Peyer's patch (tissue), 4 donors: ENCODE data around the gene SMIM12. TPM values are rescaled to one million over a fixed set of nuclear protein-coding genes. Genes with fewer than 3 reads are reported as not detected.
"Not testable (repeated sequence)": the region's sequence is repeated elsewhere in the genome, so short reads cannot be mapped to it uniquely, and the experiment has no call there.

Source experiments
- DNase-seq, 3 donors: peaks; one replicate each; pipeline ENCODE4 v3.0.0-alpha.2; 2017 to 2019
- H3K27ac ChIP-seq, 4 donors: fragments of 200-600 bp; sonication (generic); one replicate each; pipeline ENCODE4 v1.5.1; 2016 to 2019
- H3K27me3 ChIP-seq, 2 donors: fragments of 200-600 bp; sonication (generic); one replicate each; pipeline ENCODE4 v1.5.1; 2019
- H3K36me3 ChIP-seq, 3 donors: fragments of 200-600 bp; sonication (generic); one replicate each; pipeline ENCODE4 v1.5.1; 2016 to 2019
- H3K4me1 ChIP-seq, 4 donors: fragments of 200-600 bp; sonication (generic); one replicate each; pipeline ENCODE4 v1.5.1; 2016 to 2019
- H3K4me3 ChIP-seq, 4 donors: fragments of 200-600 bp; sonication (generic); 1 replicate in 3 of 4; 2 replicates in 1 of 4; pipeline ENCODE4 v1.5.1; 2016 to 2019; ENCODE audit warnings: mild to moderate bottlenecking in 1 of 4
- H3K9me3 ChIP-seq, 4 donors: fragments of 200-600 bp; sonication (generic); one replicate each; pipeline ENCODE4 v1.5.1; 2016 to 2019; ENCODE audit warnings: mild to moderate bottlenecking in 1 of 4
- POLR2A ChIP-seq, 2 donors: fragments of 450-650 bp; IDR thresholded peaks; one replicate each; pipeline ENCODE4 v1.5.1; 2017; ENCODE audit warnings: antibody characterized with exemption in 2 of 2, mild to moderate bottlenecking in 2 of 2, moderate library complexity in 2 of 2
- total RNA-seq, 4 donors: library from RNA; depleted of rRNA; stranded (reverse); fragments of >200 nt; gene quantifications; one replicate each; pipeline ENCODE4 v1.1.0, GENCODE V29; 2016
- TF ChIP-seq, protein P1 (sequence below), 6 experiments: fragments of 450-650 bp in 4 of 6; fragments of 200-600 bp in 2 of 6; sonication (generic) in 1 of 6; IDR thresholded peaks; one replicate each; pipeline ENCODE4 v1.5.1; 2017 to 2019; ENCODE audit warnings: antibody characterized with exemption in 6 of 6, mild to moderate bottlenecking in 3 of 6, moderate library complexity in 1 of 6

SMIM12 gene
- total RNA-seq, 4 donors from 2014 or later, result 10.7 to 40.3 (median 30.0) TPM

DNA sequence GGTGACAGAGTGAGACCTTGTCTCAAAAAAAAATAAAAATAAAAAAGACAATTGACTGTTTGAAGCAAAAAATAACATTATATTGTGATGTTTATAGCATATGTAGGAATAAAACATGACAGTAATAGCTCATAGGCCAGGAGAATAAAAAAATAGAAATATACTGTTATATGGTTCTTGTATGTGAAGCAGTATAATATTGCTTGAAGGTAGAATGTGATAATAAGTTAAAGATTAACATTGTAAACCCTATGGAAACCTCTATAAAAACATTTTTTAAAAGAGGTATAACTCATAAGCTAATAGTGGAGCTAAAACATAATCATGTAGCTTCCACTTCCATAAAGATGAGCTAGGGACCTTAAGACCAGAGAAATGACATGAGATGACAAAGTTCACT, 43.2 kb downstream of the SMIM12 start:
- Histone ChIP-seq H3K4me1 (no peaks in the 10 kb centered on the region), H3K36me3 (no peaks in the 10 kb centered on the region), H3K4me3 (no peak overlapping the region), H3K27me3 (no peaks in the 10 kb centered on the region), H3K9me3 (no peaks in the 10 kb centered on the region), H3K27ac (no peak overlapping the region)
- TF ChIP-seq, protein P1, sequence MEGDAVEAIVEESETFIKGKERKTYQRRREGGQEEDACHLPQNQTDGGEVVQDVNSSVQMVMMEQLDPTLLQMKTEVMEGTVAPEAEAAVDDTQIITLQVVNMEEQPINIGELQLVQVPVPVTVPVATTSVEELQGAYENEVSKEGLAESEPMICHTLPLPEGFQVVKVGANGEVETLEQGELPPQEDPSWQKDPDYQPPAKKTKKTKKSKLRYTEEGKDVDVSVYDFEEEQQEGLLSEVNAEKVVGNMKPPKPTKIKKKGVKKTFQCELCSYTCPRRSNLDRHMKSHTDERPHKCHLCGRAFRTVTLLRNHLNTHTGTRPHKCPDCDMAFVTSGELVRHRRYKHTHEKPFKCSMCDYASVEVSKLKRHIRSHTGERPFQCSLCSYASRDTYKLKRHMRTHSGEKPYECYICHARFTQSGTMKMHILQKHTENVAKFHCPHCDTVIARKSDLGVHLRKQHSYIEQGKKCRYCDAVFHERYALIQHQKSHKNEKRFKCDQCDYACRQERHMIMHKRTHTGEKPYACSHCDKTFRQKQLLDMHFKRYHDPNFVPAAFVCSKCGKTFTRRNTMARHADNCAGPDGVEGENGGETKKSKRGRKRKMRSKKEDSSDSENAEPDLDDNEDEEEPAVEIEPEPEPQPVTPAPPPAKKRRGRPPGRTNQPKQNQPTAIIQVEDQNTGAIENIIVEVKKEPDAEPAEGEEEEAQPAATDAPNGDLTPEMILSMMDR (IDR thresholded peaks at IDR 0.05), result no peak
- no peak for TF ChIP-seq POLR2A (IDR thresholded peaks at IDR 0.05)
- DNase-seq, result no peak

DNA sequence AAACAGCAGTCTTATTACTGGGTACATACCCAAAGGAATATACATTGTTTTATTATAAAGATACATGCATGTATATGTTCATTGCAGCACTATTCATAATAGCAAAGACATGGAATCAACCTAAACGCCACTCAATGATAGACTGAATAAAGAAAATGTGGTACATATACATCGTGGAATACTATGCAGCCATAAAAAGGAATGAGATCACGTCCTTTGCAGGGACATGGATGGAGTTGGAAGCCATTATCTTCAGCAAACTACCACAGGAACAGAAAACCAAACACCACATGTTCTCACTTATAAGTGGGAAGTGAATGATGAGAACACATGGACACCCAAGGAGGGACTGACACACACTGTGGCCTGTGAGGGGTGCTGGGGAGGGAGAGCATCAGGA, 48.8 kb downstream of the SMIM12 start:
- not testable (repeated sequence) for H3K27ac ChIP-seq, H3K4me1 ChIP-seq, H3K9me3 ChIP-seq, H3K27me3 ChIP-seq, DNase-seq, H3K36me3 ChIP-seq, H3K4me3 ChIP-seq

DNA sequence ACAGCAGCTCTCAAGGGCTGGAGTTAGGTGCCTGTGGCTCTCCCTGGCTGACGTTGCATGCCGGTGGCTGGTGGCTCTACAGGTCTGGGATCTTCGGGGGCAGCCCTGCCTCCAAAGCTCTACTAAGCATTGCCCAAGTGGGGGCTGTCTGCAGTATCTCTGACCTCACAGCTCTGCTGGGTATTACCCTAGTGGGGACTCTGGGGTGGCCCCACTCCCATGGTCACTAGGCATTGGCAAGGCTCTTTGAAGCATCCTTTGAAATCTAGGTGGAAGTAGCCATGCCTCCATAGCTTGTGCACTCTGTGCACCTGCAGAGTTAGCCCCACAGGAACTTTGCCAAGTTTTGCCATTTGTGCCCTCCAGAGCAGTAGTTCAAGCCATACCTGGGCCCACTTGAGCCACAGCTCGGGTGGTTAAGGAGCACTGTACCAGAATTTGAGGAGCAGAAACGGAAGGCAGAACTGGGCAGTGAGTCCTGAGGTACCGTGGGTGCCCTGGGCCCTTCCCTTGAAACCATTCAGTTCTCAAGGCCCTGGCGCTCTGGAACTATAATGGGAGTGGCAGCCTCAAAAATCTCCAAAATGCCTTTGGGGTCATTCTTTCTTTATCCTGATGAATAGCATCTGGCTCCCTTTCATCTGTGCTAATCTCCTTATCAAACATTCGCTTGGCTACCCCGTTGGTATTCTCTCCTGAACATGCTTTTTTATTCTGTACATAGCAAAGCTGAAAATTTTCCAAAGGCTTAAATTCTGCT, 51.3 kb downstream of the SMIM12 start:
- H3K36me3 ChIP-seq, result no peaks in the 10 kb centered on the region
- no peaks in the 10 kb centered on the region for H3K27me3 ChIP-seq
- TF ChIP-seq, protein P1 (IDR thresholded peaks at IDR 0.05), result no peak
- TF ChIP-seq POLR2A (IDR thresholded peaks at IDR 0.05), result no peak
- no peaks in the 10 kb centered on the region for H3K9me3 ChIP-seq
- no peak overlapping the region for H3K27ac ChIP-seq
- no peaks in the 10 kb centered on the region for H3K4me1 ChIP-seq
- DNase-seq, result no peak
- H3K4me3 ChIP-seq, result no peak overlapping the region

DNA sequence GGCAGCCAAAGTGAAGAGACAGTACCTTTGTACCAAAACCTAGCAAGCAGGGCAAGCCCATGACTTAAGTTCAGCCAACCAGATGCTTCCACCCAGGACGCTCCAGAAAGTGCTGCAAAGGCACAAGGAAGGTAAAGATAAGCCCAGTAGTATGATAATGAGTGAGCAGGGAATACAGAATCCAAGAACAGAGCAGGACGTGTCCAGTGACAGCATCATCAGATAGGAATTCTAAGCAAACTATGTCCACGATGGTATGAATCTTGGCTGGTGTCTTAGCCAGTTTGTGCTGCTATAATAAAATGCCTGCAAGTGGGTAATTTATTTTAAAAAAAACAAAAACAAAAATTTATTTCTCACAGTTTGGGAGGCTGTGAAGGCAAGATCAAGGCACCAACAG, 53.2 kb downstream of the SMIM12 start:
- no peaks in the 10 kb centered on the region for H3K9me3 ChIP-seq
- H3K4me3 ChIP-seq, result no peak overlapping the region
- no peaks in the 10 kb centered on the region for H3K36me3 ChIP-seq
- no peaks in the 10 kb centered on the region for H3K27me3 ChIP-seq
- H3K27ac ChIP-seq, result no peak overlapping the region
- no peak for DNase-seq
- no peak for TF ChIP-seq POLR2A (IDR thresholded peaks at IDR 0.05)
- TF ChIP-seq, protein P1 (IDR thresholded peaks at IDR 0.05), result no peak
- no peaks in the 10 kb centered on the region for H3K4me1 ChIP-seq

DNA sequence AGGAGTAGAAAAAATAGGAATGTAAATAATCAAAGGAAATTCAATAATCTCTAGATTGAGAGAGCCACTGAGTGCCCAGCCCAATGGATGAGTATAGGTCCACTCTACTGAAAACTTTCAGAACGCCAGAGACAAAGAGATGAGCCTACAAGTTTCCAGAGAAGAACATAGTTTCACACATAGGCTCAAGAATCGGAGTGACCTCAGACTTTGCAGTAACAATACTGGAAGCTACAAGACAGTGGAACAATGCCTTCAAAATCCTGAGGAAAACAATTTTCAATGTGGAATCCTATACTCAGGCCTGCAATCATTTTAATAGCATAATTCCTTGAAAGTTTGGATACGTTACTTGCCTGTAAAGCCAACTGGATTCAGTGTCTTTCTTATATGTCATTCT, 55.8 kb downstream of the SMIM12 start:
- no peak overlapping the region for H3K27ac ChIP-seq
- no peak for DNase-seq
- H3K4me1 ChIP-seq, result no peaks in the 10 kb centered on the region
- H3K27me3 ChIP-seq, result no peaks in the 10 kb centered on the region
- no peaks in the 10 kb centered on the region for H3K9me3 ChIP-seq
- TF ChIP-seq, protein P1 (IDR thresholded peaks at IDR 0.05), result no peak
- no peak for TF ChIP-seq POLR2A (IDR thresholded peaks at IDR 0.05)
- no peaks in the 10 kb centered on the region for H3K36me3 ChIP-seq
- no peak overlapping the region for H3K4me3 ChIP-seq

Other genes starting within 250 kb of the SMIM12 start
- not detected for gene GJB5, start 104.7 kb downstream of the SMIM12 start, total RNA-seq
- gene GJB4, start 100.0 kb downstream of the SMIM12 start, total RNA-seq, result not detected
- 1 to 10 TPM in 3 of 4 donors, not detected in 1; 1.5 to 1.9 (median 1.7) TPM for gene GJB3, start 78.5 kb downstream of the SMIM12 start, total RNA-seq
- 1 to 10 TPM; 2.5 to 6.1 (median 4.3) TPM for gene GJA4, start 66.8 kb downstream of the SMIM12 start, total RNA-seq
- under 1 TPM in 2 of 4 donors, not detected in 2; 0.53 to 0.83 TPM for gene DLGAP3, start 69.9 kb upstream of the SMIM12 start, total RNA-seq
- 10 to 100 TPM in 3 of 4 donors, 1 to 10 TPM in 1; 7.4 to 22.8 (median 14.7) TPM for gene TMEM35B, start 125.6 kb upstream of the SMIM12 start, total RNA-seq
- gene ZMYM6, start 172.2 kb upstream of the SMIM12 start, total RNA-seq, result 10 to 100 TPM; 23.1 to 36.9 (median 31.1) TPM
- gene ZMYM1, start 219.6 kb upstream of the SMIM12 start, total RNA-seq, result 10 to 100 TPM in 3 of 4 donors, 1 to 10 TPM in 1; 9.6 to 44.6 (median 13.1) TPM